DMS153 treated with DMSO at 0.1 percent for 48 hours (cell line): ENCODE measurements around the gene TNFRSF14.
"Not testable (repeated sequence)": the region's sequence is repeated elsewhere in the genome, so short reads cannot be mapped to it uniquely, and the experiment has no call there.

Source experiments
- DNase-seq: peaks from one replicate; lab custom pipeline; 2025; ENCODE audit not compliant: unreplicated experiment; lab: John Stamatoyannopoulos, UW

The TNFRSF14 gene

DNA sequence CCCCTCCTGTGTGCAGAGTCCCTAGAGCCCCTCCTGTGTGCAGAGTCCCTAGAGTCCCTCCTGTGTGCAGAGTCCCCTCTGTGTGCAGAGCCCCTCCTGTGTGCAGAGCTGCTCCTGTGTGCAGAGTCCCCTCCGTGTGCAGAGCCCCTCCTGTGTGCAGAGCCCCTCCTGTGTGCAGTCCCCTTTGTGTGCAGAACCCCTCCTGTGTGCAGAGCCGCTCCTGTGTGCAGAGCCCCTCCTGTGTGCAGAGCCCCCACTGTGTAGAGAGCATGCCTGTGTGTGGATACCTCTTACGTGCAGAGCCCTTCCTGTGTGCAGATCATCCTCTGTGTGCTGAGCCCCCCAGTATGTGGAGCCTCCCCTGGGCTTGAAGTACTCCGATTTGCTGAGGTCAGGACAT, 17.8 kb upstream of the TNFRSF14 start:
- DNase-seq, result no peak

DNA sequence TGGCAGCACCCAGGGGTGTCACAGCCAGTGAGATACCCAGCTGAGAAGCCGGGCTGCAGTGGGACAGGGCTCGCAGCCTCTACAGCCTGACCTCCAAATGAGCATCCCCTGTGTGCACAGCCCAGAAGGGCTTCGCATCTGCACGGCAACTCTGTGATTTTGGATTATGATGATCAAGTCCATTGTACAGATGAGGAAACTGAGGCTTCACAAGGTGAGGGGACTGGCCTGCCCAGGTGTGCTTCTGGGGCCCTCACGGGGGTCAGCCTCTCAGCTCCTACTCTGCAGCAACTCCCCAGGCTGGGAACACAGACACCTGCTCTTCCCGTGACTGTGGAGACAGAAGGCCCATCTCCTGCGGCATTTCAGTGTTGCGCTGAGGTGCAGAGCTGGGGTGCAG, 17.3 kb upstream of the TNFRSF14 start:
- no peak for DNase-seq

DNA sequence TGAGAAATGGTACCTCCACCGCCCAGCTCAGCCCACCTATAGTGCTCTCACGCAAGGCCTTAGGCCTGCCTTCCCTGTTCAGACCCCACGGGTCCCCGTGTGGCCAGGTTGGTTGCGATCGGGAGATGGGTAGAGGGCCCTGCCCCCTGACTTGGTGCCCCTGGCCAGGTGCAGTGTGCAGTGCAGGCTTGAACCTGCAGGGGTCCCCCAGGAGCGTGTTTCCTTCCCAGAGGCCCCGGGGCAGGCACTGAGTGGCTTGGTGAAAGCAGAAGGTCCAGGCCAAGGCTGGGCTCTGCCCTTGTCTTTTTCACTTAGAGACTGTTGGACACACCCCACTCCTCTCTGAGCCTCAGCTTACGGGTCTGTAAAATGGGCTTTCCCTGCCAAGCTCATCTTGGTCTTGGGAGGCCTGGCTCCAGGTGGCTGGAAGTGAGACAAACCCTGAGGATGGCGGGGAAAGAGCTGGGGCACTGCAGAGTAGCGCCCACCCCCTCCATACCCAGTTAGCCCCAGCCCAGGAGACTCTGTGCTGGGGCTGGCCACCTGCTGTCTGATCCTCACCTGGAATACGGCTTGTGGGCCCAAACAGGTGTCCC, 16.8 kb upstream of the TNFRSF14 start:
- DNase-seq, result no peak

DNA sequence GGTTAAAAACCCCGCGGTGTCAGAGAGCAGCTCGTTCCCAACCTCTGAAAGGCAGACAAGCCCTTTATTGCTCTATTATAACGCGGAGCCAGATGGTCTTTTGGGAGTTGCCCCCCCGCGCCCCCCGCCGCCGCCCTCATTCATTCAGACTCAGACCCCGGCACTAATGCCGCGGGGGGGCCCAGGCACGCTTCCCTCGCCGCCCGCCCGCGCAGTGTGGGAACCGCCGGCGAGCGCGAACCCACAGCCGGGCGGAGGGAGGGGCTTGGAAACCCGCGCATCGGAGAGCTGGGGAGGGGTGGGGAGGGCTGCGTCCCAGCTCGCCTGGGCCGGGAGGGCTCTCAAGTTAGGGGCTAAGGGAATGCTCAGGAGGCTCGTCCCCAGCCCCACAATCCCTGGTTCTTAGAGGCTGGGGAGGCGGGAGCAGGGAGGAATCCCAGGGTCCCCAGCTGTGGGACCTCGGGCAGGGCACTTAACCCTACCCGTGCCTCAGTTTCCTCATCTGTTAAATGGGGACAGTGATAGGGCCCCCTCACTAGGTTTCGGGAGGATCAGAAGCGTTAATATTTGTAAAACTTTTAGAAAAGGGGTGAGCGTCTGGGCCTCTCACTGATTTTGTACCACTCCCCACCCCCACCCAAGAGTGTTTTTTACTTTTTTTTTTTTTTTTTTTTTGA, 15.2 kb upstream of the TNFRSF14 start:
- DNase-seq, result no peak

- DNase-seq, result peak; percentile 42
Observed at GRCh38 chr1:2541619-2542245, 14.4 kb upstream of the TNFRSF14 start.

GRCh38 chr1:2542246-2542915, 13.8 kb upstream of the TNFRSF14 start:
- DNase-seq, result no peak

GRCh38 chr1:2543543-2544092, 12.6 kb upstream of the TNFRSF14 start:
- peak; percentile 59 for DNase-seq

GRCh38 chr1:2544093-2544874, 11.9 kb upstream of the TNFRSF14 start:
- DNase-seq, result no peak

GRCh38 chr1:2544875-2545640, 11.1 kb upstream of the TNFRSF14 start:
- no peak for DNase-seq

GRCh38 chr1:2545754-2546514, 10.2 kb upstream of the TNFRSF14 start:
- DNase-seq, result peak; percentile 98

DNA sequence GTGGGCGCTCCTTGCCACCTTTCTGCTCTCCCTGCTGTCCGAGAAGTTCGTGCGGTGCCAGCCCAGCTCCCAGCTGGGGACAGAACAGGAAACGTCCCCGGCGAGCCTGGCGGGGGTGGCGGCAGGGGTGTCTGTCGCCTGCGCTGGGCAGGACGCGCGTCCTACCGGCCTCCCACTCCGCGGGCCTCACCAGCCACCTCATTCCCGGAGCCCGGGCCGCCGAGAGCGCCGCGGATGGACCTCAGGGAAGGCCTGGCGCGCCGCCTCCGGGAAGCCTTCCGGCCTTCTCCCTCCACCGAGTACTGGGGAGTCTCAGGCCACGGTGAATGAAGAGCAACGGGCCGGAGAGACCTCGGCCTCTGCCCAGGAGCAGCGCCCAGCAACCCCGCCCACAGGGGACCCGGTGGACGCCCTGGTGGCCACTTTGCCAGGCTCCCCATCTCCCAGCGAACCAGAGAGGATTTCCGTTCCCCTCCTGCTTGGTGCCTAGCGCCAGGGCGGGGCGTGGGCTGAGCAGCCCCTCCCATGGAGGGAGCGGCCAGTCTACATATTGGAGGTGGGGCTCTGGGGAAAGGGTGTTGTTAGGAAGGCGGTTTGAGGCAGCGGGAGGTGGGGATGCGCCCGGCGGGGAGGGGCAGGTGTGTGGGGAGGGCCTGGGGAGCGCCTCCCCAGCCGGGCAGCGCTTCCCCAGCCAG, 9.5 kb upstream of the TNFRSF14 start:
- peak; percentile 97 for DNase-seq

DNA sequence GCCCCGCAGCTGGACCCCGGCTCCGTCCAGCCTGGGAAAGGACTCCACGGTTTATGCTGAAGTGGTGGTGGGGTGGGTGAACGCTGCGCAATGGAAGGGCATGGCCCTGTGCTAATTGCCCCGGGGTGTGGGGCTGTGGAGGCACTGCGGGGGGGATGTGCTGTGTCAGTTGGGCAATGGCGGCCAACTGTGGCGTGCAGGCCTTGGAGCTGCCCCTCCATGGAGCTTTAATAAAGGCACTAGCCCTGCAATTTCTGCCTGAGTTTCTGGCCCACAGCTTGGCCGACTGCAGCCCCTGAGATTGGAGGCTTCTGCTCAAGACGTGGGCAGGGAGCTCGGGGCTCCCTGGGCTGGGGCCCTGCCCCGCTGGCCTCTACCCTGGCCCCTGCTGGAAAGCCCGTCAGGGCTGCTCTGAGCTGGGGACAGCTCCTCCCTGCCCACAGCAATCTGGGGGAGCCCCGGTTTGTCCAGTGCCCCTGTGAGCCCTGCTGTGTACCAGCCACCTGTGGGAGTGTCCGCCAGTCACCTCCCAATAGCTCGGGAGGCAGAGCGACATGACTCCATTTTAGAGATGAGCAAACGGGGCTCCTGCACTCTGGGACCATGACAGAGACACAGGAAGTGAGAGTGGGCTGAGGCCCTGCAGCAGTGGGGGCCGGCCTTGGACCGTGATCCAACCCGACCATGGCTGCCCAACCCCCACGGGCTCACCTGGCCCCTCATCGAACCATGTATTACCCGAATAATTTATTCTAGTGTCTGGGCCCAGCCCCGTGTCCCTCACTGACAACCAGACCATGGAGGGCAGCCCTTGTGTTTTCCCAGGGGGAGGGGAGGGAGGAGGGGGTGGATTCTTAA, 8.7 kb upstream of the TNFRSF14 start:
- DNase-seq, result peak; percentile 77

DNA sequence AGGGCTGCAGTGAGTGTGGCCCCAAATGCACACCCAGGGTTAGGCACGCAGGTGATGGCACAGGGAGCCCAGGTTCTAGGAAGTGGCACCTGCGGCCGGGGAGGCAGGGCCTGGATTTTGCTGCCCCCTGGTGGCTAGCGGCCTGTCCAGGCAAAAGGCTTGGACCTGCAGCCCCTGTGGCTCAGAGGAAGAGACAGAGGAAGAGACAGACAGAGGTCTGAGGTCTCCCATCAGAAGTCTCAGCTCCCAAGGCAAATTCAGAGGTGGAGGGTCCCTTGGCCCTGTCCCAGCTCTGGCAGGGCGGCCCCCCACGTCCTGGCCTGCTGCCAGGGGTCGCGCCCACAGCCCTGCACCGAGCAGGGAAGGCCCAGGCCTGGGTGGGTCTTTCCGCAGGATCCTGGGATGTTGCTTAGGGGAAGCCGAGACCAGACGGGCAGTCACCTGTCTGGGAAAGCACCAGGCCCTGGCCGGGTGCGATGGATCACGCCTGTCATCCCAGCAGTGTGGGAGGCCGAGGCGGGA, 8.0 kb upstream of the TNFRSF14 start:
- DNase-seq, result peak; percentile 96

GRCh38 chr1:2549367-2550029, 6.7 kb upstream of the TNFRSF14 start:
- DNase-seq, result not testable (repeated sequence)

- not testable (repeated sequence) for DNase-seq
Observed at GRCh38 chr1:2550309-2550861, 5.8 kb upstream of the TNFRSF14 start.

GRCh38 chr1:2551544-2551943, 4.6 kb upstream of the TNFRSF14 start:
- not testable (repeated sequence) for DNase-seq

DNA sequence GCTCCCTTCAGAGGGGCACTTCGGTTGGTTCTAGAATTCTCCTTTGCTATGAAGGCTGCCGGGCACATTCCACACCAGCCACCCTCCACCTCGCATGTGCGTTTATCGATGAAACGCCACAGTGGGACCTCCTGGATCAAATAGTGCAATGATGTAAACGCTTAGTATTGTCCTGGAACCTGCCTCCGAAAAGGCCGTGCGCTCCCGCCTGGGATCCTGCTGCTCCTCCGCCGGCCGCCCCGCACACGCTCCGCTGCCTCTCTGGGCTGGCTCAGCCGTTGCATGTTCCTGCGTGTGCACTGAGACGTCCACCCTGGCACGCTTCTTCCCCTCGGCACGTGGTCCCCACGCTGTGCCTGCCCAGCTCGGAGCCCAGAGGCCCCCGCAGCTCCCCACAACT, 4.0 kb upstream of the TNFRSF14 start:
- no peak for DNase-seq
